Psoas muscle (tissue), 8 donors: ENCODE data around the gene CNBD2. TPM values are rescaled to one million over a fixed set of nuclear protein-coding genes. Genes with fewer than 3 reads are reported as not detected.
A peak's percentile ranks its signal among the peaks of the same experiment; 100 is the strongest.
"Not testable (repeated sequence)": the region's sequence is repeated elsewhere in the genome, so short reads cannot be mapped to it uniquely, and the experiment has no call there.

Source experiments
- ATAC-seq, 4 donors: fragments of 200-7000 bp; cut with Tn5 transposase; one replicate each; pipeline ENCODE4 v1.9.1; 2020; ENCODE audit warnings: moderate library complexity in 3 of 4, mild to moderate bottlenecking in 2 of 4
- DNase-seq, 2 donors: peaks; one replicate each; pipeline ENCODE4 v3.0.0-alpha.2; 2020
- H3K27ac ChIP-seq: fragments of 200-600 bp; one replicate; pipeline ENCODE4 v1.8.0; 2022
- H3K27me3 ChIP-seq, 3 donors: fragments of 200-600 bp in 1 of 3; one replicate each; pipeline versions ENCODE4 v1.6.1 to v1.8.0; 2013 to 2022; ENCODE audit warnings: low read length in 2 of 3, mild to moderate bottlenecking in 2 of 3, moderate library complexity in 1 of 3; ENCODE audit not compliant: insufficient read depth in 3 of 3
- H3K36me3 ChIP-seq, 2 donors: fragments of 200-600 bp in 1 of 2; one replicate each; pipeline versions ENCODE4 v1.6.1 to v1.8.0; 2013 to 2022; ENCODE audit warnings: low read depth in 1 of 2, mild to moderate bottlenecking in 1 of 2, moderate library complexity in 1 of 2; ENCODE audit not compliant: insufficient read depth in 1 of 2
- H3K4me1 ChIP-seq: fragments of 200-600 bp; one replicate; pipeline ENCODE4 v1.8.0; 2022
- H3K4me3 ChIP-seq: fragments of 200-600 bp; one replicate; pipeline ENCODE4 v1.8.0; 2022; ENCODE audit warnings: mild to moderate bottlenecking
- H3K9me3 ChIP-seq: fragments of 200-600 bp; one replicate; pipeline ENCODE4 v1.8.0; 2022
- CTCF ChIP-seq: fragments of 200-600 bp; IDR thresholded peaks from one replicate; pipeline ENCODE4 v1.8.0; 2022; ENCODE audit warnings: antibody characterized with exemption
- WGBS, 3 donors: extraction: QIAGEN DNeasy Blood & Tissue Kit; methylation state at CpG; one replicate each; pipeline versions ENCODE4 v1.1.6 to v1.1.7; 2013; 5-methylcytosine and 5-hydroxymethylcytosine counted together
- intact Hi-C, 2 donors: fragments of 100-400 bp; cut with DNase I; formaldehyde crosslinking; loops; one replicate each; pipeline versions ENCODE4 v1.11.0 to v1.14.2; 2022
- polyA plus RNA-seq, 3 donors: library from polyadenylated mRNA; stranded (reverse); fragments of 200-250 nt; gene quantifications; one replicate each; pipeline ENCODE4 v1.2.3, GENCODE V29; 2013
- total RNA-seq, 4 donors: library from RNA; stranded (reverse); fragmentation: NEBNext Ultra II Directional in 2 of 4; extraction: Animal tissue kit (Norgen Biotek cat#: 25700) in 2 of 4; gene quantifications; one replicate each; pipeline versions ENCODE4 v1.2.1 to v1.2.4, GENCODE V29; 2021 to 2023
- donor health status: healthy with polysubstance abuse.
- donor health status: DM: no; HTN: no; CAD: no; lungs with moderate emphysema.
- donor health status: Bipolar disorder and iron deficiency.
- donor health status: healthy.
- donor health status: DM: yes; HTN: yes; CAD: no.
- donor health status: DM: no; HTN: no; CAD: no.
- donor health status: DM: no; HTN: no; CAD: no.
- donor health status: DM: yes; HTN: yes; CAD: no.

Gene CNBD2
- total and polyA plus RNA-seq, 7 donors: 7.9 to 21.4 (median 14.0) TPM

DNA sequence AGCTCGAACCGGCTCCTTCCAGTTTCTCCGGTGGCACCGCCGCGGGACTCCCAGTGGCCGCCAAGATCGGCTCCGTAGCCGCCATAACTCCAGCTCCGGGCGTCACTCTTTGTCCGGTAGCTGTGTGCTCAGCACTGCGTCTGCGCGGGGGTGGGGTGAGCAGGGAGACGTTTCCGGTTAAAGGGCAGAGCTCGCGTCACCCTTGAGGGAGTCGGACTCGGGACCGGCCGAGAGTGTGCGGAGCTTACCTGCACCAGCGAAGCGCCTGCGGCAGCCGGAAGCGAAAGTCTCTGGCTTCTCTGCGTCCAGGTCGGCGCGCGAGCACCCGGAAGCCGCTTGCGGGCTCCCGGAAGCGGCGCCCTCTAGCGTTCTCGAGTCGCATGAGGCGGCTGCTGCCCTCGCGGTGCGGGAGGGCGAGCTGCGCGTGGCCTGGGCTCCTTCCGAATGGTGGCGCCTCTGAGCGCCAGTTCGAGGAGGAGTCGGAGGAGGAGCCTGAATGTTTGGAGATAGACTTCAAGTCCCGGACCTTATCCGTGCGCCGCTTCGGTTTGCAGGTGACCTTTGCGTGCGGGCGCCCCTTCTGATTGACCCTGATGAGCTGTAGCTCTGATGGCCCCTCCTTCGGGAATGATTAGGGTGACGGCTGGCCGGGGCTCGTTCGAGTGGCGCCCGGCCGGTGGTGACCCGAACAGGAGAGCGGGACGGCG lies 14.0 kb upstream of the CNBD2 start, which contains the start of gene SCAND1:
Gene SCAND1, minus strand, starts transcription at position 303 of the 707 bp plus-strand sequence. Its CDS starts 218 bp downstream, at position 85.
- intact Hi-C loops: no loop called here

DNA sequence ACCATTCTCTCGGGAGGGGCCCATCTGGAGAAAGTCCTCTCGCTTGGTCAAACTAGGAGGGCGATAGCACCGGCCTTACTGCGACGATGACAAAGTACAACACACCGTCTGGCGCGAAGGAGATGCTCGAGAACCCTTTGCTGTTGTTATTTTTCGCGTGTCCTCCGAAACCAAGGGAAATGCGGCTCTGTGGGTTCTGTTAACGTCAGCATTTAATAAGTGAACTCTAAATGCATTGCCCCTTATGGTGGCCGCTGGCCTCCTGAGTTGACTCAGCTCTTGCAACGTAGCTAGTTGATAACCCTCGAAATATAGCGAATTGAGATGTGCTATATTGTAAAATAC lies 13.5 kb upstream of the CNBD2 start:
- ATAC-seq: peak in 2 of 4 donors; percentile 9 to 21
- H3K4me1 ChIP-seq: peaks cover 24% of the 10 kb centered on the region
- H3K27me3 ChIP-seq: no peaks in the 10 kb centered on the region
- no peaks in the 10 kb centered on the region for H3K9me3 ChIP-seq
- no peak for DNase-seq
- H3K27ac ChIP-seq: peak overlapping the region; percentile 98
- WGBS, 3 donors: 2% methylated on average over 19 of the region's 19 CpGs
- intact Hi-C loops: no loop called here
- peak overlapping the region; percentile 93 for H3K4me3 ChIP-seq
- no peak for TF ChIP-seq CTCF
- H3K36me3 ChIP-seq: no peaks in the 10 kb centered on the region

More for the DNA sequence above, 14.0 kb upstream of the CNBD2 start, which contains the start of gene SCAND1:
- H3K27me3 ChIP-seq: no peaks in the 10 kb centered on the region
- peak; percentile 94 to 98 for DNase-seq
- H3K27ac ChIP-seq: peak within 1 kb of the TSS; percentile 98
- H3K4me3 ChIP-seq: peak within 1 kb of the TSS; percentile 93
- peak; percentile 95 for TF ChIP-seq CTCF
- peak; percentile 91 to 94 (median 93) for ATAC-seq
- 0% methylated on average over 66 to 76 of the region's 76 CpGs for WGBS, 3 donors
- H3K9me3 ChIP-seq: no peaks in the 10 kb centered on the region
- H3K4me1 ChIP-seq: peaks cover 24% of the 10 kb centered on the region
- H3K36me3 ChIP-seq: no peaks in the 10 kb centered on the region

DNA sequence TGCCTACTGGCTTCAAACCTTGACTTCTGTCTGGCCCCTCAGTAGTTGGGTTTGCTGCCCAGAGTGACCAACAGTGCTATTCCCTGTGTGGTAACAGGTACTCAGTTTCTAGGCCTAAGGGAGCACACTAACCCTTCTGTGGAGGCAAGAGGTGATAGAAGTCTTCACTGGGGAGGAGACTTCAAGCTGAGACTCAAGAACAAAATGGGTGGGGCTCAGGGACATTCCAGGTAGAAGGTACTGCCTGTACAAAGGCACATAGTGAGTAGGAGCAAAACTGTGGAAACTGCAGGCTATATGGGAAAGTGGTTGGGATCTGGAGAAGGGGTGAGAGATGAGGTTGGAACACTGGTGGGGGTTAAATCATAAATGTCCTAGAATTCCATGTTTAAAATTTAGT lies 11.8 kb upstream of the CNBD2 start:
- intact Hi-C loops: no loop called here
- Histone ChIP-seq H3K4me3 (no peak overlapping the region), H3K4me1 (peaks cover 24% of the 10 kb centered on the region), H3K27ac (no peak overlapping the region), H3K27me3 (no peaks in the 10 kb centered on the region), H3K36me3 (no peaks in the 10 kb centered on the region), H3K9me3 (no peaks in the 10 kb centered on the region)
- DNase-seq: no peak
- no peak for ATAC-seq
- TF ChIP-seq CTCF: no peak

DNA sequence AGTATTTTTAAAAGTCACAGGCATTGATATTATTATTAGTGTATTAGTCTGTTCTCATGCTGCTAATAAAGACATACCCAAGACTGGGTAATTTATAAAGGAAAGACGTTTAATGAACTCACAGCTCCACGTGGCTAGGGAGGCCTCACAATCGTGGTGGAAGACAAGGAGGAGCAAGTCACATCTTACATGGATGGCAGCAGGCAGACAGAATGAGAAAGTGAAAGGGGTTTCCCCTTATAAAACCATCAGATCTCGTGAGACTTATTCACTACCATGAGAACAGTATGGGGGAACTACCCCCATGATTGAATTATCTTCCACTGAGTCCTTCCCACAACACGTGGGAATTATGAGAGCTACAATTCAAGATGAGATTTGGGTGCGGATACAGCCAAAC lies 9.1 kb upstream of the CNBD2 start:
- DNase-seq: not testable (repeated sequence)

DNA sequence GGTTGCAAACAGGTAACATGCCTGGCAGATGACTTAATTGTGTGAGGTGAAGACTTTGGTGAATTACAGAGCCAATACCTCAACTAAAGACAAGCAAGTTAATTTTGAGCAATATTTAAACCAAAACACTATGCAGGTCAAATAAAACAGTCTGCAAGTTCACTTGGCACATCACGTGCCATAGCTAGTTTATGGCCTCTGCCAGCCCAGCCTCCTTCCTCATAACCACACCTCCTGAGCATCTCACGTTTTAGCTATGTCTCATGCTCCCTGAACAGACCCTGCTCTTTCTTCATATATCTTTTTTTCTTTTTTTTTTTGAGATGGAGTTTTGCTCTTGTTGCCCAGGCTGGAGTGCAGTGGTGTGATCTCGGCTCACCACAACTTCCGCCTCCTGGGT lies 4.5 kb upstream of the CNBD2 start:
- H3K27me3 ChIP-seq: no peaks in the 10 kb centered on the region
- no peaks in the 10 kb centered on the region for H3K36me3 ChIP-seq
- DNase-seq: no peak
- WGBS, 3 donors: 78 to 89% (median 81%) methylated on average over 4 of the region's 4 CpGs
- ATAC-seq: no peak
- H3K27ac ChIP-seq: no peak overlapping the region
- no peak for TF ChIP-seq CTCF
- H3K4me3 ChIP-seq: no peak overlapping the region
- H3K9me3 ChIP-seq: no peaks in the 10 kb centered on the region
- intact Hi-C loops: no loop called here
- no peaks in the 10 kb centered on the region for H3K4me1 ChIP-seq

More for the DNA sequence above, 9.1 kb upstream of the CNBD2 start:
- H3K4me3 ChIP-seq, intact Hi-C loops, H3K36me3 ChIP-seq, H3K4me1 ChIP-seq, ATAC-seq, H3K27me3 ChIP-seq, H3K27ac ChIP-seq, H3K9me3 ChIP-seq: not testable (repeated sequence)
- 78 to 85% (median 82%) methylated on average over 6 of the region's 6 CpGs for WGBS, 3 donors
